ENCODE data around the gene PACRG.

Gene PACRG

DNA sequence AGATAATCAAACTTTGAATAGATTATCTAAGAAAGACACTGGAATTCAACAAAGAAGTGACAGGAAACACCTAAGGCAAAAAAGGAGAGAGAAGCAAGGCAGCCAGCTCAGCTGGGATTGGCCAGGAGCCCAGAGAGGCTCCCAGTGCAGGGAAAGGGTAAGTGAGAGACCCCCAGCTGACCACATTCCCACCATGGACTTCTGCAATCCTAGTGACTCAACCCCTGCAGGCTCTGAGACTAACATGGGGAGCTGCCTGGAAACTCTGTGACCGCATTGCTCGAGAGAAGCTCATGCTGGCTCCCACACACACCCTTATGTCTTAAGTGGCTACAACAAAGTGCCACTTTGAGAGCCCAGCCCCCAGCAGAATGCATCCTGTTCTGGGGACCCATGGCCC is 215.1 kb downstream of the PACRG start:
- TF ChIP-seq POLR2A (IDR thresholded peaks at IDR 0.05; ENCODE audit: extremely low read depth, insufficient read length) (no peak), MYC (IDR thresholded peaks at IDR 0.05; ENCODE audit: low read depth, low read length) (no peak), MAX (IDR thresholded peaks at IDR 0.05; ENCODE audit: low read depth, low read length) (no peak), CTCF (IDR thresholded peaks at IDR 0.05; ENCODE audit: low read depth, low read length) (no peak)
- no peak for DNase-seq (ENCODE audit: low read depth)
- no peak overlapping the region for H3K4me3 ChIP-seq (ENCODE audit: low read depth, low read length)

DNA sequence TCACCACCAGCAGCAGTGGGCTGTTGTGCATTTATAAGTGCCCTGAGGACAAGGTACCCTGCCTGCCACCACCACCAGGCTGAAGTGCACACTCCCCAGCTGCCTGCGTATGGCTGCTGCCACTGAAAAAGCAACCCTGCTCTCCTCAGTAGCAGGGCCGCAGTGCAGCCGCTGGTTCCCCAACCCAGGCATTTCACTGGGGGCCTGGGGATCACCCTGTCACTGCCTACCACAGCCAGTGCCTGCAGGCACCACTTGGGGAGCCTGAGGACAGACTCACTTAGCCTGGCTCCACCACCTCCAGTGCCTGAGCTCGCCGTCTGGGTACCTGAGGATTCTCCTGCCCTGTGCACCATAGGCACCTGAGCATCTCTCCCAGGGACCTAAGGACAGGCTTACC is 215.6 kb downstream of the PACRG start:
- no peak for DNase-seq (ENCODE audit: low read depth)
- TF ChIP-seq MYC (IDR thresholded peaks at IDR 0.05; ENCODE audit: low read depth, low read length) (no peak), POLR2A (IDR thresholded peaks at IDR 0.05; ENCODE audit: extremely low read depth, insufficient read length) (no peak), CTCF (IDR thresholded peaks at IDR 0.05; ENCODE audit: low read depth, low read length) (no peak), MAX (IDR thresholded peaks at IDR 0.05; ENCODE audit: low read depth, low read length) (no peak)
- no peak overlapping the region for H3K4me3 ChIP-seq (ENCODE audit: low read depth, low read length)

GRCh38 chr6:162951164-162951743 is 223.5 kb downstream of the PACRG start:
- no peak for TF ChIP-seq POLR2A (IDR thresholded peaks at IDR 0.05; ENCODE audit: extremely low read depth, insufficient read length)
- TF ChIP-seq MAX (IDR thresholded peaks at IDR 0.05; ENCODE audit: low read depth, low read length): no peak
- no peak for TF ChIP-seq CTCF (IDR thresholded peaks at IDR 0.05; ENCODE audit: low read depth, low read length)
- no peak for TF ChIP-seq MYC (IDR thresholded peaks at IDR 0.05; ENCODE audit: low read depth, low read length)
- no peak overlapping the region for H3K4me3 ChIP-seq (ENCODE audit: low read depth, low read length)
- no peak for DNase-seq (ENCODE audit: low read depth)

GRCh38 chr6:162952423-162952822 is 224.6 kb downstream of the PACRG start:
- no peak overlapping the region for H3K4me3 ChIP-seq (ENCODE audit: low read depth, low read length)
- no peak for DNase-seq (ENCODE audit: low read depth)
- TF ChIP-seq MAX (IDR thresholded peaks at IDR 0.05; ENCODE audit: low read depth, low read length): no peak
- no peak for TF ChIP-seq CTCF (IDR thresholded peaks at IDR 0.05; ENCODE audit: low read depth, low read length)
- no peak for TF ChIP-seq MYC (IDR thresholded peaks at IDR 0.05; ENCODE audit: low read depth, low read length)

DNA sequence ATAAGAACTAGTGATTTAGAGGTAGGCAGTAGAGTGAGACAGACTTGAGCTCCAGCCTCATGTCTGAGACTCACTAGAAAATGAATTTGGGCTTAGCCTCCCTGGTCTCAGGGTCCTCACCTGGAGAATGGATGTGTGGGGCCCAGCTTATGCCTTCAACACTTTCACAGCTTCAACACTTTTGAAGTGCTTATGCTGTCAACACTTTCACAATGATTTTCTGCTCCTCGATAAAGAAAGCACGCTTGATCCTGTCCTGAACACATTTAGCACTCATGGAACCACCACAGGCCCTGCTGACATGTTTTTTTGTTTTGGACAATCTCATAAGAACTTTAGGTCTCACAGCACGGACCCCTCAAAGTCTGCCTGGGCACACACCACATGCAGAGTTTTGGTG is 229.3 kb downstream of the PACRG start:
- H3K4me3 ChIP-seq (ENCODE audit: low read depth, low read length): no peak overlapping the region
- DNase-seq (ENCODE audit: low read depth): no peak
- TF ChIP-seq POLR2A (IDR thresholded peaks at IDR 0.05; ENCODE audit: extremely low read depth, insufficient read length) (no peak), CTCF (IDR thresholded peaks at IDR 0.05; ENCODE audit: low read depth, low read length) (no peak), MYC (IDR thresholded peaks at IDR 0.05; ENCODE audit: low read depth, low read length) (no peak), MAX (IDR thresholded peaks at IDR 0.05; ENCODE audit: low read depth, low read length) (no peak)

Data from NB4 (cell line).